ACC112 (cell line): Measurements from ENCODE around the gene MTCH1.
"Not testable (repeated sequence)": the region's sequence is repeated elsewhere in the genome, so short reads cannot be mapped to it uniquely, and the experiment has no call there.

Experiments
- H2AFZ ChIP-seq: fragments of 200-600 bp; sonication (generic); one replicate; pipeline ENCODE4 v1.6.0; 2017; ENCODE audit warnings: antibody characterized with exemption, low read length; ENCODE audit not compliant: unreplicated experiment
- H3K27ac ChIP-seq: fragments of 200-600 bp; sonication (generic); 2 replicates; pipeline ENCODE4 v1.5.1; 2014; ENCODE audit warnings: low read depth, mild to moderate bottlenecking, antibody characterized with exemption, low read length, moderate library complexity
- H3K27me3 ChIP-seq: fragments of 200-600 bp; sonication (generic); 2 replicates; pipeline ENCODE4 v1.6.1; 2014; ENCODE audit warnings: mild to moderate bottlenecking, antibody characterized with exemption, low read length, moderate library complexity, mixed read lengths; ENCODE audit not compliant: insufficient read depth
- H3K36me3 ChIP-seq: fragments of 200-600 bp; sonication (generic); 2 replicates; pipeline ENCODE4 v1.6.1; 2016; ENCODE audit warnings: mild to moderate bottlenecking, antibody characterized with exemption, low read length, moderate library complexity, mixed read lengths; ENCODE audit not compliant: insufficient read depth
- H3K4me1 ChIP-seq: fragments of 200-600 bp; sonication (generic); one replicate; pipeline ENCODE4 v1.6.1; 2016; ENCODE audit warnings: low read length, mixed read lengths; ENCODE audit not compliant: insufficient read depth, unreplicated experiment, control insufficient read depth
- H3K4me3 ChIP-seq: fragments of 200-600 bp; sonication (generic); 2 replicates; pipeline ENCODE4 v1.5.1; 2014; ENCODE audit warnings: mild to moderate bottlenecking, low read depth, low read length
- H3K79me2 ChIP-seq: fragments of 200-600 bp; sonication (generic); one replicate; pipeline ENCODE4 v1.6.0; 2016; ENCODE audit warnings: low read length; ENCODE audit not compliant: control insufficient read depth, unreplicated experiment, insufficient read depth

Gene MTCH1

DNA sequence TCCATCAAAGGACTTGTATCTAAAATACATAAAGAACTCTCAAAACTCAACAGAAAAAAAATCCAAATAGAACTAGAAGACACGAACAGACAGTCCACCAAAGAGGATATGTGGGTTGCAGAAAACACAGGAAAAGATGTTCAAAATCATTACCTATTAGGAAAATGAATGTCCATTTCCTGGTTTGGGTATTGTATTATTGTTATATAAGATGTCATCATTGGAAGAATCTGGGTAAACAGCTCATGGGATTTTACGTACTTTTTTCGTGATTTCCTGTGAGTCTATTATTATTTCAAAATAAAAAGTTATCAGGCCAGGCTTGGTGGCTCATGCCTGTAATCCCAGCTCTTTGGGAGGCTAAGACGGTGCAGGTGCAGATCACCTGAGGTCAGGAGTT lies 40.7 kb downstream of the MTCH1 start:
- Histone ChIP-seq H2AFZ (no peak overlapping the region), H3K4me3 (no peak overlapping the region), H3K79me2 (no peaks in the 10 kb centered on the region), H3K4me1 (peaks cover 13% of the 10 kb centered on the region), H3K27ac (no peak overlapping the region), H3K36me3 (no peaks in the 10 kb centered on the region), H3K27me3 (no peaks in the 10 kb centered on the region)

DNA sequence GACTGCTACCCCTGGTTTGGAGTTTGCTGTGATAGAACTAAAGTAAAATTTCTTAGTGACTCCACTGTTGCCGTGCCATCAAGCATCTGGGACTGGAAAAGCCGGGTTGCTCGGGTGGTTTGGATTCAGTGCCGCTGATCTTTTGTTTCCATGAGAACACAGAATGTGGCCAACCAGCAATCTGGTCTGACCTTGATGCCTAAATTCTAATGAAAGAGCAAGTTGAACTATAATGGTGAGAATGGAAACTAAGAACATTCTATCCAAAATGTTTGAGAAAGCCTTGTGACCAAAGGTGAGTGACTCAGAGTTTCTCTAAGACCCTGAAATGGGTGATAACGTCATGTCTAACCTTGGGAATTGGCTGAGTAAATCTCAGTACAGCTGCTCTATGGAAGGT lies 41.3 kb downstream of the MTCH1 start:
- no peaks in the 10 kb centered on the region for H3K79me2 ChIP-seq
- no peak overlapping the region for H3K4me3 ChIP-seq
- H3K36me3 ChIP-seq: no peaks in the 10 kb centered on the region
- peaks cover 7% of the 10 kb centered on the region for H3K4me1 ChIP-seq
- H2AFZ ChIP-seq: no peak overlapping the region
- H3K27ac ChIP-seq: no peak overlapping the region
- no peaks in the 10 kb centered on the region for H3K27me3 ChIP-seq

DNA sequence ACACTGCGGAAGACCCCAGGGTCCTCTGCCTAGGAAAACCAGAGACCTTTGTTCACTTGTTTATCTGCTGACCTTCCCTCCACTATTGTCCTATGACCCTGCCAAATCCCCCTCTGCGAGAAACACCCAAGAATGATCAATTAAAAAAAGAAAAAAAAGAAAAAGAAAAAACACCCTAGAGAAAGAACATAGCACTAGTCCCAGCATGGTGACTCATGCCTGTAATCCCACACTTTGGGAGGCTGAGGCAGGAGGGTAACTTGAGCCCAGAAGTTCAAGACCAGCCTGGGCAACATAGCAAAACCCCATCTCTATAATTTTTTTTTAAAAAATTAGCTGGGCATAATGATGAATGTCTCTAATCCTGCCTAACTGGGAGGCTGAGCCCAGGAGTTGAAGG lies 43.7 kb downstream of the MTCH1 start:
- H3K79me2 ChIP-seq, H3K27ac ChIP-seq, H3K4me3 ChIP-seq, H3K36me3 ChIP-seq, H3K27me3 ChIP-seq, H2AFZ ChIP-seq: not testable (repeated sequence)
- H3K4me1 ChIP-seq: peaks cover 18% of the 10 kb centered on the region

DNA sequence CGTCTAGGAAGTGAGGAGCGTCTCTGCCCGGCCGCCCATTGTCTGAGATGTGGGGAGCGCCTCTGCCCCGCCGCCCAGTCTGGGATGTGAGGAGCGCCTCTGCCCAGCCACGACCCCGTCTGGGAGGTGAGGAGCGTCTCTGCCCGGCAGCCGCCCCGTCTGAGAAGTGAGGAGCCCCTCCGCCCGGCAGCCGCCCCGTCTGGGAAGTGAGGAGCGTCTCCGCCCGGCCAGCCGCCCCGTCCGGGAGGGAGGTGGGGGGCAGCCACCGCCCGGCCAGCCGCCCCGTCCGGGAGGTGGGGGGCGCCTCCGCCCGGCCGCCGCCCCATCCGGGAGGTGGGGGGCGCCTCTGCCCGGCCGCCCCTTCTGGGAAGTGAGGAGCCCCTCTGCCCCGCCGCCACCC lies 44.4 kb downstream of the MTCH1 start:
- not testable (repeated sequence) for H3K27me3 ChIP-seq, H2AFZ ChIP-seq, H3K27ac ChIP-seq

DNA sequence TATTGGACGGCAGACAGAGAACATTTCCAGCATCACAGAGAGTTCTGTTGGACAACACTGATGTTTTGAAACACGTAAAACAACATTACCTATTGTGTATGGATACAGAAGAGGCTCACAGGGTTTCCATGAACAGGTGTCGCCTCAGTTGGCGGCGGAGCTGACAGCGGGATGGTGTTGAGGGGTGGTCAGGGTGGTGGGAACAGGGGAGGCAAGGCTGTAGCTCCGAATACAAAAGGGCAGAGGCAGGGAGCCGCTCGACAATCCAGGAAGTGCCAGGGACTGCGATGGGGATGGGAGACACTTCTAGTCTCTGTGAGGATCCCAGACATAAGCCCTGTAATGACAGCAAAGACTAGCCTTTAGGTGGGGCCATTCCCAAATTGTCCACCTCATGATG lies 46.0 kb downstream of the MTCH1 start:
- Histone ChIP-seq H3K27me3 (no peaks in the 10 kb centered on the region), H3K4me3 (no peak overlapping the region), H3K4me1 (peaks cover 29% of the 10 kb centered on the region), H2AFZ (no peak overlapping the region), H3K36me3 (no peaks in the 10 kb centered on the region), H3K79me2 (no peaks in the 10 kb centered on the region), H3K27ac (no peak overlapping the region)

More for the DNA sequence above, 44.4 kb downstream of the MTCH1 start:
- H3K4me1 ChIP-seq: peaks cover 18% of the 10 kb centered on the region
- H3K4me3 ChIP-seq, H3K79me2 ChIP-seq, H3K36me3 ChIP-seq: not testable (repeated sequence)

DNA sequence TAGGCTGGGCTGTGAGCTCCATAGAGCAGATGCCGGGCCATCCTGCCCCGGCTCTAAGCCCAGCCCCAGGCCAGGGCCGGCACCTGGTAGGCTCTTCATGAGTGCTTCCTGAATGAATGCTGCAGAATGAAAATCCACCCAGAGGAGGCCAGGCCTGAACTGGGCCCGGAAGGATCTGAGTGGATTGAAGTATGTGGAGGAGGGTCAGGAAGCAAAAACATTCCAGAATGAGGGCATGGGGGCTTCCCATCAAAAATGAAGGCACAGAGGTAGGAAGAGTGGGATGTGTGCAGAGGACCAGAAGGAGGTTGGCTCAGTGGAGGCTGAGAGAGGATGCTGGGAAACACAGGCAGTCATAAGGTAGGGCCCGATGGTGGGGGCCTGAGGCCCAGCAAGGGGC lies 47.0 kb downstream of the MTCH1 start:
- H3K79me2 ChIP-seq, H2AFZ ChIP-seq, H3K4me3 ChIP-seq, H3K27me3 ChIP-seq, H3K36me3 ChIP-seq: not testable (repeated sequence)
- Histone ChIP-seq H3K27ac (peak overlapping the region; percentile 67), H3K4me1 (peaks cover 33% of the 10 kb centered on the region)

DNA sequence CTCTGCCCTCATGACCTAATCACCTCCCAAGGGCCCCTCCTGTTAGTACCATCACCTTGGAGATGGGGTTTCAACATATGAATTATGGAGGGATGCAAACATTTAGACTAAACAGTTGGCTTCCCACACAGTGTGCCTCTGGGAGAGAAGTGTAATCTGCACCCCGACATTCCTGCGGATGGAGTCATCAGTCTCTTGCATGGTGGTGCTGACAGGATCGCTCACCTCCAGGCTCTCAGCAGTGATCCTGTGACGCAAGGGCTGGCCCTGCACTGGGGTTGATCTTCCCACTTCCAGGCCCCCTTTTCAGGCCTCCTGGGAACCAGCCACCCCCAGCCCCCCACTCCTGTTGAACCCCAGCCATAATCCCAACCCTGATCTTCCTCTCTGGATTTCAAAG lies 47.5 kb downstream of the MTCH1 start:
- Histone ChIP-seq H3K4me1 (peaks cover 38% of the 10 kb centered on the region), H3K27ac (peak overlapping the region; percentile 67), H3K36me3 (no peaks in the 10 kb centered on the region), H2AFZ (no peak overlapping the region), H3K27me3 (no peaks in the 10 kb centered on the region), H3K79me2 (no peaks in the 10 kb centered on the region), H3K4me3 (no peak overlapping the region)

DNA sequence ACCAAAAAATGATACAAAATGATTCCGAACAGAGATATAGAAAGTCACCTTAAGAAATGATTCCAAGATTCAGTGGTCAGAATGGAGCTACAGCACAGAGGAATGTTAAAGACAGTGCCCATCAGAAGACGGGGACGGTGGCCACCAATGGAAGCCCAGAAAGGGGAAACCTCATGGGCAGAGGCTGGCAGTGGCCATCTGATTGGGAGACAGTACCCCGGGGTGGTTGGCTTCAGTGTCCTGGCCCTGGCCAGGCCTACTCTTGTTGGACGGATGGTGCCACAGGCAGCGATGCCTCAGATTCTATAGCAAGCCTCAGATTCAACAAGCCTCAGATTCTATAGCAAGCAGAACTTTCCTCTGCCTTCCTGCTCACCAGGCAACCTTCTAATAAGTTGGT lies 48.1 kb downstream of the MTCH1 start:
- Histone ChIP-seq H3K27ac (peak overlapping the region; percentile 64), H3K27me3 (no peaks in the 10 kb centered on the region), H3K79me2 (no peaks in the 10 kb centered on the region), H3K4me3 (no peak overlapping the region), H3K36me3 (no peaks in the 10 kb centered on the region), H2AFZ (no peak overlapping the region), H3K4me1 (peaks cover 43% of the 10 kb centered on the region)

DNA sequence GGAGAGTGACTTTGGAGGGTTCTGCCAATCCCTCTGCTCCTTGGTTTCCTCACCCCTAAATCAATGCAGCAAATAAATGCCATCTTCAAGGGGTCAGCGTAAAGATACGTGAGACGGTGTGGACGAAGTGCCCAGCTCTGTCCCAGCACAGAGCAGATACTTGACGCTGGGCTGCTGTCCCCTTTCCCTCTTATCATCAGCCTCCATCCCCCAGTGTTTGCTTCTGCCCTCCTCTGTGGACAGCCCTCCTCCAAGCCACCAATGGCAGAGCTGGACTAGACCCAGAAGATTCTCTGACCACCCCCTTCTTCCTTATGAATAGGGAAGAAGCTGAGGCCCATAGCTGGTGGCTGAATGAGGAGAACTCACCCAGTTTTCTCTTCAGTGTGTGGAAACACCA lies 49.2 kb downstream of the MTCH1 start:
- H3K4me1 ChIP-seq: peaks cover 51% of the 10 kb centered on the region
- no peak overlapping the region for H3K4me3 ChIP-seq
- H2AFZ ChIP-seq: no peak overlapping the region
- H3K27ac ChIP-seq: no peak overlapping the region
- H3K27me3 ChIP-seq: no peaks in the 10 kb centered on the region
- no peaks in the 10 kb centered on the region for H3K36me3 ChIP-seq
- H3K79me2 ChIP-seq: no peaks in the 10 kb centered on the region

DNA sequence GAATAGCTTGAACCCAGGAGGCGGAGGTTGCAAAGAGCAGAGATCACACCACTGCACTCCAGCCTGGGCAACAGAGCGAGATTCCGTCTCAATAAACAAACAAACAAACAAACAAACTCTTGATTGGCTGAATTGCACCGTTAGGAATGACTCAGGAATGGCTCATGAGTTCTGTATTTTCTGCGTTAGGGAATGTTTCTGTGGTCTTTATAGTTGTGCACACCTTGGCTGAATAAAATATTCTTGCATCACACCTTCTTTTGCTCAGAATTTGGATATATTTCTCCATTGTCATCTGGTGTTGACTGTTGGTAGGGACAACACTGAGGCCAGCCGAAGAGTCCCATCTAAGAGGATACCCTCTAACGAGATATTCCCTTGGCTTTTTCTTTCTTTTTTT lies 51.1 kb downstream of the MTCH1 start:
- Histone ChIP-seq H3K4me1 (peaks cover 58% of the 10 kb centered on the region), H3K79me2 (no peaks in the 10 kb centered on the region), H3K27ac (no peak overlapping the region), H3K27me3 (no peaks in the 10 kb centered on the region), H3K4me3 (no peak overlapping the region), H2AFZ (no peak overlapping the region), H3K36me3 (no peaks in the 10 kb centered on the region)

DNA sequence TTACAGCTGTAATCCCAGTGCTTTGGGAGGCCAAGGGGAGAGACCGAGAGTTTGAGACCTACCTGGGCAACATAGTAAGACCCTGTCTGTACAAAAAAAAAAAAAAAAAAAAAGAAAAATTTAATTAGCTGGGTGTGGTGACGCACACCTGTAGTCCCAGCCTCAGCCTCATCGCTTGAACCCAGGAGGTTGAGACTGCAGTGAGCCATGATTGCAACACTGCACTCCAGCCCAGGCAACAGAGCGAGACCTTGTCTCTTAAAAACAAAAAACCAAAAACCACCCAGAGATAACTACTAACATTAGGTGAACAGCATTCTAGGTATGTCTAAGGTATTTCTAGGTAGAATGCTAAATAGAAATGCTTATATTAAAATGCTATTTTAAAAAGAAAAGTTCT lies 52.5 kb downstream of the MTCH1 start:
- H3K27ac ChIP-seq: peak overlapping the region; percentile 53
- H3K79me2 ChIP-seq: no peaks in the 10 kb centered on the region
- peak overlapping the region; percentile 70 for H2AFZ ChIP-seq
- H3K36me3 ChIP-seq: no peaks in the 10 kb centered on the region
- H3K27me3 ChIP-seq: no peaks in the 10 kb centered on the region
- no peak overlapping the region for H3K4me3 ChIP-seq
- peaks cover 63% of the 10 kb centered on the region for H3K4me1 ChIP-seq

DNA sequence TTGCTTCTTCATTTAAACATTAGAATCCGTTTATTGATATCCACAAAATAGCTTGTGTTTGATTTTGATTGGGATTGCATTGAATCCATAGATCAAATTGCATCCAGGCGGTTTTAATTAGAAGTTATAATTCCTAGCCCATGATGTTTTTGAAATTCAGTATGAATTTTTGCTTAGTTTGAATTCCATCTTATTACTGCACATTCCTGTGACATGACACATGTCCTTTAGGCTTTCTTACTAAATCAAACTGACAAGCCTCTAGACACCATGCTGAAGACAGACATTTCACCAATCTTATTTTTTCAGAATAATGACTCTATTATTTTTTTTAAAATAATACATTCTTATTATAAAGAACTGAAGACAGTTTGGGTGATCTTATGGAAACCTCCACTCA lies 52.9 kb downstream of the MTCH1 start:
- peak overlapping the region; percentile 53 for H3K27ac ChIP-seq
- no peaks in the 10 kb centered on the region for H3K36me3 ChIP-seq
- no peaks in the 10 kb centered on the region for H3K79me2 ChIP-seq
- no peak overlapping the region for H2AFZ ChIP-seq
- no peaks in the 10 kb centered on the region for H3K27me3 ChIP-seq
- H3K4me1 ChIP-seq: peaks cover 63% of the 10 kb centered on the region
- H3K4me3 ChIP-seq: no peak overlapping the region; the same call in 1 of the 2 replicates
